Suprapubic skin (tissue), 4 donors: ENCODE results near the gene TMEM63B.

ENCODE experiments used
- POLR2A ChIP-seq, 2 donors: fragments of 450-650 bp; IDR thresholded peaks; one replicate each; pipeline ENCODE4 v1.6.1; 2017; ENCODE audit warnings: antibody characterized with exemption in 2 of 2, mild to moderate bottlenecking in 2 of 2, moderate library complexity in 2 of 2
- POLR2AphosphoS5 ChIP-seq, 3 donors: sonication (generic); formaldehyde crosslinking; IDR thresholded peaks; one replicate each; pipeline ENCODE4 v1.6.1; 2017; ENCODE audit warnings: antibody characterized with exemption in 3 of 3
- TF ChIP-seq, protein P1 (sequence below), 2 donors: fragments of 200-600 bp in 1 of 2; fragments of 450-650 bp in 1 of 2; sonication (generic) in 1 of 2; IDR thresholded peaks; one replicate each; pipeline ENCODE4 v1.5.1; 2016 to 2019; ENCODE audit warnings: antibody characterized with exemption in 2 of 2, mild to moderate bottlenecking in 1 of 2, moderate library complexity in 1 of 2

DNA sequence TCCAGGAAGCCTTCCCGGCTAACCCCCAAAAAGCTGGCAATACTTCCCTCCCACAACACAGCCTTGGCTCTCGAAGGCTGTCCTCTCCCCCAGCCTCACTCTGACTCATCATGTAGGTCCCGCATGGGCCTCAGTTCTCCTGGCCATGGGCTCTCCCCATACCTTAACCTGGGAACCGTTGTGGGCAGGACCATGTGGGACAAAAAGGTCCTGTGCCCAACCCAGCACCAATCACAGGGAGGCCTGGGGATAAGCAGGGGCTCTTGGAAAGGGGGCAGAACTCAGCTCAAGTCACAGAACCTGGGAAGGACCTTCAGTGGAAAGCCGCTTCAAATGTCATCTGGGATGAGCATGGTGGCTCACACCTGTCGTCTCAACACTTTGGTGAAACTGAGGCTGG lies 45.6 kb upstream of the TMEM63B start:
- TF ChIP-seq POLR2A (IDR thresholded peaks at IDR 0.05) = no peak
- TF ChIP-seq, protein P1, sequence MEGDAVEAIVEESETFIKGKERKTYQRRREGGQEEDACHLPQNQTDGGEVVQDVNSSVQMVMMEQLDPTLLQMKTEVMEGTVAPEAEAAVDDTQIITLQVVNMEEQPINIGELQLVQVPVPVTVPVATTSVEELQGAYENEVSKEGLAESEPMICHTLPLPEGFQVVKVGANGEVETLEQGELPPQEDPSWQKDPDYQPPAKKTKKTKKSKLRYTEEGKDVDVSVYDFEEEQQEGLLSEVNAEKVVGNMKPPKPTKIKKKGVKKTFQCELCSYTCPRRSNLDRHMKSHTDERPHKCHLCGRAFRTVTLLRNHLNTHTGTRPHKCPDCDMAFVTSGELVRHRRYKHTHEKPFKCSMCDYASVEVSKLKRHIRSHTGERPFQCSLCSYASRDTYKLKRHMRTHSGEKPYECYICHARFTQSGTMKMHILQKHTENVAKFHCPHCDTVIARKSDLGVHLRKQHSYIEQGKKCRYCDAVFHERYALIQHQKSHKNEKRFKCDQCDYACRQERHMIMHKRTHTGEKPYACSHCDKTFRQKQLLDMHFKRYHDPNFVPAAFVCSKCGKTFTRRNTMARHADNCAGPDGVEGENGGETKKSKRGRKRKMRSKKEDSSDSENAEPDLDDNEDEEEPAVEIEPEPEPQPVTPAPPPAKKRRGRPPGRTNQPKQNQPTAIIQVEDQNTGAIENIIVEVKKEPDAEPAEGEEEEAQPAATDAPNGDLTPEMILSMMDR (IDR thresholded peaks at IDR 0.05) = no peak
- no peak for TF ChIP-seq POLR2AphosphoS5 (IDR thresholded peaks at IDR 0.05)
